CD4-positive, alpha-beta memory T cell (primary cell): ENCODE measurements around the gene TPPP3. TPM values are rescaled to one million over a fixed set of nuclear protein-coding genes. Genes with fewer than 3 reads are reported as not detected.

Experiments
- CTCF ChIA-PET: fragments of 350-600 bp; sonication (Branson Sonifier 250); formaldehyde crosslinking; loops from one replicate; lab custom pipeline; 2021; ENCODE audit warnings: inconsistent platforms; ENCODE audit not compliant: partially characterized antibody; lab: Charles Lee
- POLR2A ChIA-PET: fragments of 350-600 bp; sonication (Branson Sonifier 250); formaldehyde crosslinking; loops from one replicate; lab custom pipeline; 2021; ENCODE audit not compliant: partially characterized antibody; lab: Charles Lee
- DNase-seq, 5 donors: peaks; one replicate each; pipeline versions ENCODE4 v3.0.0 to v3.0.0-alpha.2; 2020 to 2022; ENCODE audit warnings: mixed read lengths in 1 of 5
- H3K27ac ChIP-seq: one replicate; pipeline ENCODE4 v1.7.0; 2013; ENCODE audit warnings: low read depth, low read length
- H3K27me3 ChIP-seq: 2 replicates; pipeline ENCODE4 v1.7.0; 2013; ENCODE audit warnings: mild to moderate bottlenecking, low read length, moderate library complexity; ENCODE audit not compliant: insufficient read depth
- H3K36me3 ChIP-seq: 2 replicates; pipeline ENCODE4 v1.7.0; 2013; ENCODE audit warnings: mild to moderate bottlenecking, low read length, moderate library complexity; ENCODE audit not compliant: insufficient read depth
- H3K4me1 ChIP-seq: 2 replicates; pipeline ENCODE4 v1.7.0; 2013; ENCODE audit warnings: mild to moderate bottlenecking, low read length, moderate library complexity; ENCODE audit not compliant: insufficient read depth
- H3K4me3 ChIP-seq, 2 donors: one replicate each; pipeline ENCODE4 v1.7.0; 2013; ENCODE audit warnings: low read length in 2 of 2, mild to moderate bottlenecking in 1 of 2
- H3K9me3 ChIP-seq, 2 donors: one replicate each; pipeline ENCODE4 v1.7.0; 2013; ENCODE audit warnings: low read length in 2 of 2, control low read depth in 1 of 2; ENCODE audit not compliant: control insufficient read depth in 1 of 2
- H3K27ac Mint-ChIP-seq, 7 donors: one replicate each; pipeline ENCODE4 v1.8.0; 2020 to 2021; ENCODE audit warnings: mixed read lengths in 7 of 7, mild to moderate bottlenecking in 6 of 7, inconsistent platforms in 3 of 7, moderate library complexity in 3 of 7
- H3K27me3 Mint-ChIP-seq, 2 donors: one replicate each; pipeline ENCODE4 v1.8.0; 2020 to 2021; ENCODE audit warnings: mixed read lengths in 2 of 2
- H3K36me3 Mint-ChIP-seq, 2 donors: one replicate each; pipeline ENCODE4 v1.8.0; 2020 to 2021; ENCODE audit warnings: mixed read lengths in 2 of 2, inconsistent platforms in 1 of 2, mild to moderate bottlenecking in 1 of 2
- H3K4me1 Mint-ChIP-seq, 4 donors: one replicate each; pipeline ENCODE4 v1.8.0; 2020 to 2021; ENCODE audit warnings: mixed read lengths in 4 of 4, mild to moderate bottlenecking in 1 of 4
- H3K4me3 Mint-ChIP-seq, 8 donors: one replicate each; pipeline ENCODE4 v1.8.0; 2020 to 2021; ENCODE audit warnings: mixed read lengths in 8 of 8, mild to moderate bottlenecking in 7 of 8, moderate library complexity in 6 of 8, inconsistent platforms in 3 of 8
- H3K9me3 Mint-ChIP-seq, 8 donors: one replicate each; pipeline ENCODE4 v1.8.0; 2020 to 2021; ENCODE audit warnings: mixed read lengths in 8 of 8, mild to moderate bottlenecking in 5 of 8, inconsistent platforms in 3 of 8, moderate library complexity in 1 of 8
- intact Hi-C: fragments of 100-400 bp; cut with micrococcal nuclease; formaldehyde crosslinking; loops from one replicate; pipeline ENCODE4 v1.15.1; 2023
- polyA plus RNA-seq, 2 donors: library from polyadenylated mRNA; unstranded; fragments of 300-500 nt; fragmentation: Illumina TruSeq; gene quantifications; one replicate each; pipeline ENCODE4 v1.2.3, GENCODE V29; 2021
- total RNA-seq, 2 experiments: library from RNA; stranded (reverse); gene quantifications; one replicate each; pipeline ENCODE4 v1.2.3, GENCODE V29; 2021

TPPP3 gene
- total and polyA plus RNA-seq, 4 experiments from 2014 or later: not detected

DNA sequence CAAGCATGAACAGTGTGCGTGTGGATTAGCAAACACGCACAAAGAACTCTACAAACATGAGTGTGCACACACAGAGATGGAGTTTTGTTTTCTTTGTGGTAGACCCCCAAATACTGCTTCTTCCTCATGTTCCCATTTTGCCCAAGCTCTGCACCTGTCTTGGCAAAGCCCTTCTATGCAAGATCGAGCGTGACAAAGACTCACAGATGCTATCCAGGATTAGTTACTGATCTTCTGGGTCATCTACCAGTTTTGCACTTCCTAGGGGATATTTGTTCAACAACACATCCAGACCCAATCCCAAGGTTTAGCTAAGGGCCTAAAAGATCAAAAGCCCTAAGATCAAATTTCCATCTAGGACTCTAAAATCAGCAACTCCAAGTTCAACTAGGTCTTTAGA, 50.7 kb downstream of the TPPP3 start:
- H3K9me3 ChIP-seq: no peaks in the 10 kb centered on the region
- H3K4me3 ChIP-seq: no peak overlapping the region
- POLR2A ChIA-PET: no interaction called here
- intact Hi-C loops: no loop called here
- Mint-ChIP-seq H3K27ac (no peak overlapping the region), H3K27me3 (peaks cover 5 to 9% of the 10 kb centered on the region in 2 donors), H3K36me3 (no peaks in the 10 kb centered on the region), H3K4me1 (no peaks in the 10 kb centered on the region), H3K9me3 (no peaks in the 10 kb centered on the region), H3K4me3 (no peak overlapping the region)
- DNase-seq: no peak
- no peaks in the 10 kb centered on the region for H3K36me3 ChIP-seq
- CTCF ChIA-PET: no interaction called here
- H3K27me3 ChIP-seq: no peaks in the 10 kb centered on the region
- H3K4me1 ChIP-seq: no peaks in the 10 kb centered on the region
- no peak overlapping the region for H3K27ac ChIP-seq

DNA sequence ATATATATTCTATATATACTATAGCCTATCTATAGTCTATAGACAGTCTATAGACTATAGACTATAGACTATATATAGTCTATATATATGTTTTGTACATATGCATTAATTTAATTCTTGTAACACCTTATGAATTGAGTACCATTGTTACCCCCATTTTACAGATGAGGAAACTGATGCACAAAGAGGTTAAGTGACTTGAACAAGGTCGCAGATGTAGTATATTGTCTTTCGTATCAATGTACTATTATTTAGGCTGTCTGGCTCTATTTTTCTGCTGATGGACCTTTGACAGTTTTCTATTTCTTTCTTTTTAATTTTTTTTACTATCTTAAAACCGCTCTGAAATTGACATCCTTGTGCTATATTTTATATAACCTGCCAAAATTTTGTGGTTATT, 52.0 kb downstream of the TPPP3 start:
- Mint-ChIP-seq H3K4me1 (no peaks in the 10 kb centered on the region), H3K27ac (no peak overlapping the region), H3K27me3 (peaks cover 5 to 9% of the 10 kb centered on the region in 2 donors), H3K9me3 (peaks cover 0 to 2% (median 0%) of the 10 kb centered on the region in 8 donors), H3K4me3 (no peak overlapping the region), H3K36me3 (no peaks in the 10 kb centered on the region)
- Histone ChIP-seq H3K9me3 (no peaks in the 10 kb centered on the region), H3K4me3 (no peak overlapping the region), H3K27me3 (no peaks in the 10 kb centered on the region), H3K4me1 (no peaks in the 10 kb centered on the region), H3K27ac (no peak overlapping the region), H3K36me3 (no peaks in the 10 kb centered on the region)
- no peak for DNase-seq
- CTCF ChIA-PET: no interaction called here
- POLR2A ChIA-PET: no interaction called here
- intact Hi-C loops: no loop called here

Other genes with a start within 250 kb of the TPPP3 start
- 10 to 100 TPM; 10.0 to 10.4 TPM for gene B3GNT9, start 242.5 kb downstream of the TPPP3 start, total RNA-seq
- 10 to 100 TPM; 10.0 to 11.8 TPM for gene B3GNT9, start 242.5 kb downstream of the TPPP3 start, polyA plus RNA-seq
- gene TRADD, start 233.6 kb downstream of the TPPP3 start, total RNA-seq: 100 to 1,000 TPM; 161 to 173 TPM
- gene TRADD, start 233.6 kb downstream of the TPPP3 start, polyA plus RNA-seq: 100 to 1,000 TPM; 221 to 285 TPM
- gene FBXL8, start 233.5 kb downstream of the TPPP3 start, total RNA-seq: 10 to 100 TPM; 69.9 to 76.2 TPM
- gene FBXL8, start 233.5 kb downstream of the TPPP3 start, polyA plus RNA-seq: 10 to 100 TPM; 19.2 to 26.5 TPM
- gene HSF4, start 228.8 kb downstream of the TPPP3 start, total RNA-seq: 10 to 100 TPM; 93.6 to 98.7 TPM
- gene HSF4, start 228.8 kb downstream of the TPPP3 start, polyA plus RNA-seq: under 1 TPM in 1 of 2 donors, not detected in 1; 0.37 TPM
- 10 to 100 TPM in 1 of 2 experiments, 1 to 10 TPM in 1; 9.6 to 12.5 TPM for gene NOL3, start 223.0 kb downstream of the TPPP3 start, total RNA-seq
- gene NOL3, start 223.0 kb downstream of the TPPP3 start, polyA plus RNA-seq: 1 to 10 TPM; 1.3 to 1.7 TPM
- gene MATCAP1, start 209.5 kb downstream of the TPPP3 start, total RNA-seq: 1 to 10 TPM; 8.6 to 9.0 TPM
- gene MATCAP1, start 209.5 kb downstream of the TPPP3 start, polyA plus RNA-seq: 1 to 10 TPM; 1.8 to 3.0 TPM
- gene EXOC3L1, start 203.4 kb downstream of the TPPP3 start, total RNA-seq: not detected
- under 1 TPM in 1 of 2 donors, not detected in 1; 0.21 TPM for gene EXOC3L1, start 203.4 kb downstream of the TPPP3 start, polyA plus RNA-seq
- 10 to 100 TPM; 87.3 to 91.3 TPM for gene E2F4, start 201.3 kb downstream of the TPPP3 start, total RNA-seq
- 10 to 100 TPM; 53.6 to 81.1 TPM for gene E2F4, start 201.3 kb downstream of the TPPP3 start, polyA plus RNA-seq
- 10 to 100 TPM; 10.1 to 10.6 TPM for gene ELMO3, start 194.4 kb downstream of the TPPP3 start, total RNA-seq
- gene ELMO3, start 194.4 kb downstream of the TPPP3 start, polyA plus RNA-seq: not detected
- 10 to 100 TPM; 35.5 to 35.7 TPM for gene TMEM208, start 166.4 kb downstream of the TPPP3 start, total RNA-seq
- gene TMEM208, start 166.4 kb downstream of the TPPP3 start, polyA plus RNA-seq: 10 to 100 TPM; 84.3 to 99.1 TPM
- gene FHOD1, start 146.0 kb downstream of the TPPP3 start, total RNA-seq: 10 to 100 TPM; 56.0 to 63.3 TPM
- gene FHOD1, start 146.0 kb downstream of the TPPP3 start, polyA plus RNA-seq: 1 to 10 TPM; 3.3 to 5.9 TPM
- gene SLC9A5, start 144.5 kb downstream of the TPPP3 start, total RNA-seq: 1 to 10 TPM; 1.7 to 2.1 TPM
- under 1 TPM in 1 of 2 donors, not detected in 1; 0.09 TPM for gene SLC9A5, start 144.5 kb downstream of the TPPP3 start, polyA plus RNA-seq
- 10 to 100 TPM; 17.3 to 24.0 TPM for gene PLEKHG4, start 114.0 kb downstream of the TPPP3 start, total RNA-seq
- 1 to 10 TPM; 4.3 to 4.9 TPM for gene PLEKHG4, start 114.0 kb downstream of the TPPP3 start, polyA plus RNA-seq
- not detected for gene KCTD19, start 66.8 kb downstream of the TPPP3 start, total RNA-seq
- under 1 TPM in 1 of 2 donors, not detected in 1; 0.10 TPM for gene KCTD19, start 66.8 kb downstream of the TPPP3 start, polyA plus RNA-seq
- not detected for gene LRRC36, start 66.7 kb downstream of the TPPP3 start, total RNA-seq
- not detected for gene LRRC36, start 66.7 kb downstream of the TPPP3 start, polyA plus RNA-seq
- gene ZDHHC1, start 23.0 kb upstream of the TPPP3 start, total RNA-seq: not detected
- gene ZDHHC1, start 23.0 kb upstream of the TPPP3 start, polyA plus RNA-seq: not detected
- gene HSD11B2, start 37.6 kb upstream of the TPPP3 start, total RNA-seq: not detected
- gene HSD11B2, start 37.6 kb upstream of the TPPP3 start, polyA plus RNA-seq: under 1 TPM in 1 of 2 donors, not detected in 1; 0.29 TPM
- 10 to 100 TPM; 42.8 to 49.0 TPM for gene ATP6V0D1, start 87.7 kb upstream of the TPPP3 start, total RNA-seq
- gene ATP6V0D1, start 87.7 kb upstream of the TPPP3 start, polyA plus RNA-seq: 100 to 1,000 TPM in 1 of 2 donors, 10 to 100 TPM in 1; 92.8 to 133 TPM
- not detected for gene AGRP, start 90.0 kb upstream of the TPPP3 start, total RNA-seq
- gene AGRP, start 90.0 kb upstream of the TPPP3 start, polyA plus RNA-seq: not detected
- 10 to 100 TPM; 46.8 to 53.8 TPM for gene RIPOR1, start 135.3 kb upstream of the TPPP3 start, total RNA-seq
- gene RIPOR1, start 135.3 kb upstream of the TPPP3 start, polyA plus RNA-seq: 1 to 10 TPM in 1 of 2 donors, under 1 TPM in 1; 0.75 to 7.1 TPM
- 10 to 100 TPM; 69.8 to 72.5 TPM for gene CTCF, start 169.0 kb upstream of the TPPP3 start, total RNA-seq
- gene CTCF, start 169.0 kb upstream of the TPPP3 start, polyA plus RNA-seq: 10 to 100 TPM; 26.5 to 85.7 TPM